ENCODE measurements around the gene TPST1.

Gene TPST1

GRCh38 chr7:66267249-66267648 is 62.1 kb downstream of the TPST1 start:
- H3K79me1 ChIP-seq (ENCODE audit: low read length): no peaks in the 10 kb centered on the region

GRCh38 chr7:66269978-66270377 is 64.8 kb downstream of the TPST1 start:
- Histone ChIP-seq H3K18ac (ENCODE audit: low read length) (no peak overlapping the region), H3K4me2 (ENCODE audit: low read length) (no peak overlapping the region), H3K4me1 (ENCODE audit: control insufficient read depth, low read depth, low read length) (no peaks in the 10 kb centered on the region), H3K79me2 (ENCODE audit: control insufficient read depth, insufficient read depth, low read length) (no peaks in the 10 kb centered on the region), H3K27me3 (ENCODE audit: insufficient read depth, low read length, poor library complexity) (no peaks in the 10 kb centered on the region), H3K9ac (ENCODE audit: low read length) (no peak overlapping the region), H2AK5ac (ENCODE audit: low read length) (no peak overlapping the region), H3K4me3 (ENCODE audit: low read length) (no peak overlapping the region), H3K4ac (ENCODE audit: low read depth, low read length) (no peak overlapping the region), H4K5ac (ENCODE audit: low read length) (no peak overlapping the region), H2BK5ac (ENCODE audit: low read length) (no peak overlapping the region), H3K36me3 (ENCODE audit: control insufficient read depth, insufficient read depth, low read length) (no peaks in the 10 kb centered on the region), H3K79me1 (ENCODE audit: low read length) (no peaks in the 10 kb centered on the region), H3K56ac (ENCODE audit: low read length) (no peak overlapping the region), H3K27ac (ENCODE audit: low read depth, low read length) (no peak overlapping the region), H2BK120ac (ENCODE audit: low read depth, low read length) (no peak overlapping the region), H4K8ac (ENCODE audit: low read depth, low read length) (no peak overlapping the region), H2BK15ac (replicated peaks; ENCODE audit: low read depth) (no peak overlapping the region), H3K23ac (ENCODE audit: low read length) (no peak overlapping the region)
- DNase-seq: no peak
- no CpG with 5 or more reads among the region's 1 CpG for WGBS (ENCODE audit: extremely low coverage, insufficient coverage, low lambda C conversion rate)

More at GRCh38 chr7:66267249-66267648, 62.1 kb downstream of the TPST1 start:
- no CpG with 5 or more reads among the region's 2 CpGs for WGBS (ENCODE audit: extremely low coverage, insufficient coverage, low lambda C conversion rate)
- Histone ChIP-seq H4K5ac (ENCODE audit: low read length) (no peak overlapping the region), H3K4me3 (ENCODE audit: low read length) (no peak overlapping the region), H2BK5ac (ENCODE audit: low read length) (no peak overlapping the region), H3K9ac (ENCODE audit: low read length) (no peak overlapping the region), H3K4ac (ENCODE audit: low read depth, low read length) (no peak overlapping the region), H3K18ac (ENCODE audit: low read length) (no peak overlapping the region), H3K4me1 (ENCODE audit: control insufficient read depth, low read depth, low read length) (no peaks in the 10 kb centered on the region), H3K56ac (ENCODE audit: low read length) (no peak overlapping the region), H3K36me3 (ENCODE audit: control insufficient read depth, insufficient read depth, low read length) (no peaks in the 10 kb centered on the region), H4K8ac (ENCODE audit: low read depth, low read length) (no peak overlapping the region), H2BK15ac (replicated peaks; ENCODE audit: low read depth) (no peak overlapping the region), H3K27me3 (ENCODE audit: insufficient read depth, low read length, poor library complexity) (no peaks in the 10 kb centered on the region), H3K4me2 (ENCODE audit: low read length) (no peak overlapping the region), H2BK120ac (ENCODE audit: low read depth, low read length) (no peak overlapping the region), H3K27ac (ENCODE audit: low read depth, low read length) (no peak overlapping the region), H2AK5ac (ENCODE audit: low read length) (no peak overlapping the region), H3K79me2 (ENCODE audit: control insufficient read depth, insufficient read depth, low read length) (no peaks in the 10 kb centered on the region), H3K23ac (ENCODE audit: low read length) (no peak overlapping the region)
- no peak for DNase-seq

DNA sequence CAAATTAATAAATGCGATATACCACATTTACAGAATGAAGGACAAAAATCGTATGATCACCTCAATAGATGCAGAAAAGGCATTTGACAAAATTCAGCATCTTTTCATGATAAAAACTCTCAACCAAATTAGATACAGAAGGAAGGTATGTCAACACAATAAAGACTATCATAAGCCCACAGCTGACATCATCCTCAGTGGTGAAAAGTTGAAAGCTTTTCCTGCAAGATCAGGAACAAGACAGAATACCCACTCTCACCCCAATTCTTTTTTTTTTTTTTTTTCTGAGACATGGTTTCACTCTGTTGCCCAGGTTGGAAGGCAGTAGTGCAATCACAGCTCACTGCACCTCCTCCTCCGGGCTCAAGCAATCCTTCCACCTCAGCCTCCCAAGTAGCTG is 67.2 kb downstream of the TPST1 start:
- Histone ChIP-seq H4K5ac (ENCODE audit: low read length) (no peak overlapping the region), H3K27me3 (ENCODE audit: insufficient read depth, low read length, poor library complexity) (no peaks in the 10 kb centered on the region), H3K4ac (ENCODE audit: low read depth, low read length) (no peak overlapping the region), H3K27ac (ENCODE audit: low read depth, low read length) (no peak overlapping the region), H2BK15ac (replicated peaks; ENCODE audit: low read depth) (no peak overlapping the region), H3K18ac (ENCODE audit: low read length) (no peak overlapping the region), H4K8ac (ENCODE audit: low read depth, low read length) (no peak overlapping the region), H2BK5ac (ENCODE audit: low read length) (no peak overlapping the region), H2BK120ac (ENCODE audit: low read depth, low read length) (no peak overlapping the region), H3K4me3 (ENCODE audit: low read length) (no peak overlapping the region), H3K4me1 (ENCODE audit: control insufficient read depth, low read depth, low read length) (no peaks in the 10 kb centered on the region), H3K56ac (ENCODE audit: low read length) (no peak overlapping the region), H3K79me1 (ENCODE audit: low read length) (no peaks in the 10 kb centered on the region), H3K36me3 (ENCODE audit: control insufficient read depth, insufficient read depth, low read length) (no peaks in the 10 kb centered on the region), H3K9ac (ENCODE audit: low read length) (no peak overlapping the region), H3K23ac (ENCODE audit: low read length) (no peak overlapping the region), H3K4me2 (ENCODE audit: low read length) (no peak overlapping the region), H3K79me2 (ENCODE audit: control insufficient read depth, insufficient read depth, low read length) (no peaks in the 10 kb centered on the region), H2AK5ac (ENCODE audit: low read length) (no peak overlapping the region)
- WGBS (ENCODE audit: extremely low coverage, insufficient coverage, low lambda C conversion rate): no CpG with 5 or more reads among the region's 3 CpGs
- no peak for DNase-seq

DNA sequence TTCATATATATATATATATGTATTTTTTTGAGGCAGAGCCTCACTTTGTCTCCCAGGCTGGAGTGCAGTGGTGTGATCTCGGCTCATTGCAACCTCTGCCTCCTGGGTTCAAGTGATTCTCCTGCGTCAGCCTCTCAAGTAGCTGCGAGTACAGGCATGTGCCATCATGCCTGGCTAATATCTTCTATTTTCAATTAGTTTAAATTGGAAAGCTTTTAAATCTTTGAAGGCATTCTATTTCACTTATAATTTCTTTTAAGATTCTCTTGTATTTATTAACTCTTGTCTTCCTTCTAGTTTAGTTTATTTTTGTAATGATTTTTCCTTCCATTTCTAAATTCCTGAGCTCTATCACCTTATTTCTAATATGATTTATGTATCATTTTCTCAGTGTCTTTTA is 71.2 kb downstream of the TPST1 start:
- H2BK5ac ChIP-seq (ENCODE audit: low read length): no peak overlapping the region
- H2AK5ac ChIP-seq (ENCODE audit: low read length): no peak overlapping the region
- DNase-seq: no peak
- H3K56ac ChIP-seq (ENCODE audit: low read length): no peak overlapping the region
- no peaks in the 10 kb centered on the region for H3K36me3 ChIP-seq (ENCODE audit: control insufficient read depth, insufficient read depth, low read length)
- no peak overlapping the region for H3K4me2 ChIP-seq (ENCODE audit: low read length)
- H3K27ac ChIP-seq (ENCODE audit: low read depth, low read length): no peak overlapping the region
- H3K79me2 ChIP-seq (ENCODE audit: control insufficient read depth, insufficient read depth, low read length): no peaks in the 10 kb centered on the region
- no peak overlapping the region for H3K18ac ChIP-seq (ENCODE audit: low read length)
- H3K4me1 ChIP-seq (ENCODE audit: control insufficient read depth, low read depth, low read length): no peaks in the 10 kb centered on the region
- peaks cover 2% of the 10 kb centered on the region for H3K79me1 ChIP-seq (ENCODE audit: low read length)
- no CpG with 5 or more reads among the region's 3 CpGs for WGBS (ENCODE audit: extremely low coverage, insufficient coverage, low lambda C conversion rate)
- no peak overlapping the region for H3K4ac ChIP-seq (ENCODE audit: low read depth, low read length)
- H3K27me3 ChIP-seq (ENCODE audit: insufficient read depth, low read length, poor library complexity): no peaks in the 10 kb centered on the region
- H4K8ac ChIP-seq (ENCODE audit: low read depth, low read length): no peak overlapping the region
- no peak overlapping the region for H2BK120ac ChIP-seq (ENCODE audit: low read depth, low read length)
- no peak overlapping the region for H4K5ac ChIP-seq (ENCODE audit: low read length)
- no peak overlapping the region for H3K9ac ChIP-seq (ENCODE audit: low read length)
- H3K4me3 ChIP-seq (ENCODE audit: low read length): no peak overlapping the region
- no peak overlapping the region for H3K23ac ChIP-seq (ENCODE audit: low read length)
- H2BK15ac ChIP-seq (replicated peaks; ENCODE audit: low read depth): no peak overlapping the region

GRCh38 chr7:66277492-66277891 is 72.4 kb downstream of the TPST1 start:
- Histone ChIP-seq H3K79me2 (ENCODE audit: control insufficient read depth, insufficient read depth, low read length) (no peaks in the 10 kb centered on the region), H3K23ac (ENCODE audit: low read length) (no peak overlapping the region), H2BK120ac (ENCODE audit: low read depth, low read length) (no peak overlapping the region), H3K4ac (ENCODE audit: low read depth, low read length) (no peak overlapping the region), H3K9ac (ENCODE audit: low read length) (no peak overlapping the region), H2AK5ac (ENCODE audit: low read length) (no peak overlapping the region), H2BK15ac (replicated peaks; ENCODE audit: low read depth) (no peak overlapping the region), H3K27me3 (ENCODE audit: insufficient read depth, low read length, poor library complexity) (no peaks in the 10 kb centered on the region), H3K4me3 (ENCODE audit: low read length) (no peak overlapping the region), H3K27ac (ENCODE audit: low read depth, low read length) (no peak overlapping the region), H3K36me3 (ENCODE audit: control insufficient read depth, insufficient read depth, low read length) (no peaks in the 10 kb centered on the region), H3K4me2 (ENCODE audit: low read length) (no peak overlapping the region), H4K5ac (ENCODE audit: low read length) (no peak overlapping the region), H3K4me1 (ENCODE audit: control insufficient read depth, low read depth, low read length) (peaks cover 6% of the 10 kb centered on the region), H3K79me1 (ENCODE audit: low read length) (peaks cover 3% of the 10 kb centered on the region), H2BK5ac (ENCODE audit: low read length) (no peak overlapping the region), H3K18ac (ENCODE audit: low read length) (no peak overlapping the region), H3K56ac (ENCODE audit: low read length) (no peak overlapping the region), H4K8ac (ENCODE audit: low read depth, low read length) (no peak overlapping the region)
- DNase-seq: no peak

- Histone ChIP-seq H3K79me2 (ENCODE audit: control insufficient read depth, insufficient read depth, low read length) (no peaks in the 10 kb centered on the region), H4K5ac (ENCODE audit: low read length) (no peak overlapping the region), H3K4me2 (ENCODE audit: low read length) (no peak overlapping the region), H3K4me1 (ENCODE audit: control insufficient read depth, low read depth, low read length) (peaks cover 6% of the 10 kb centered on the region), H2BK120ac (ENCODE audit: low read depth, low read length) (no peak overlapping the region), H3K79me1 (ENCODE audit: low read length) (peaks cover 3% of the 10 kb centered on the region), H3K18ac (ENCODE audit: low read length) (no peak overlapping the region), H3K27me3 (ENCODE audit: insufficient read depth, low read length, poor library complexity) (no peaks in the 10 kb centered on the region), H3K4ac (ENCODE audit: low read depth, low read length) (no peak overlapping the region), H2AK5ac (ENCODE audit: low read length) (no peak overlapping the region), H3K23ac (ENCODE audit: low read length) (no peak overlapping the region), H3K9ac (ENCODE audit: low read length) (no peak overlapping the region), H3K56ac (ENCODE audit: low read length) (no peak overlapping the region), H2BK5ac (ENCODE audit: low read length) (no peak overlapping the region), H3K4me3 (ENCODE audit: low read length) (no peak overlapping the region), H4K8ac (ENCODE audit: low read depth, low read length) (no peak overlapping the region), H3K36me3 (ENCODE audit: control insufficient read depth, insufficient read depth, low read length) (no peaks in the 10 kb centered on the region), H2BK15ac (replicated peaks; ENCODE audit: low read depth) (no peak overlapping the region), H3K27ac (ENCODE audit: low read depth, low read length) (no peak overlapping the region)
- WGBS (ENCODE audit: extremely low coverage, insufficient coverage, low lambda C conversion rate): no CpG with 5 or more reads among the region's 7 CpGs
- no peak for DNase-seq
These were observed 74.8 kb downstream of the TPST1 start for GRCh38 chr7:66279912-66280311.
